ENCODE results near the gene MYO1F. TPM values are rescaled to one million over a fixed set of nuclear protein-coding genes. Genes with fewer than 3 reads are reported as not detected.

MYO1F gene
- total RNA-seq, 2 donors from 2014 or later: 5.4 to 12.1 TPM

- peak; percentile 48 to 60 for DNase-seq
- ATAC-seq: peak; percentile 57
- intact Hi-C loops (cut with DNase I, micrococcal nuclease): no loop called here
Observed at GRCh38 chr19:8484331-8484894, 92.8 kb downstream of the MYO1F start.

DNA sequence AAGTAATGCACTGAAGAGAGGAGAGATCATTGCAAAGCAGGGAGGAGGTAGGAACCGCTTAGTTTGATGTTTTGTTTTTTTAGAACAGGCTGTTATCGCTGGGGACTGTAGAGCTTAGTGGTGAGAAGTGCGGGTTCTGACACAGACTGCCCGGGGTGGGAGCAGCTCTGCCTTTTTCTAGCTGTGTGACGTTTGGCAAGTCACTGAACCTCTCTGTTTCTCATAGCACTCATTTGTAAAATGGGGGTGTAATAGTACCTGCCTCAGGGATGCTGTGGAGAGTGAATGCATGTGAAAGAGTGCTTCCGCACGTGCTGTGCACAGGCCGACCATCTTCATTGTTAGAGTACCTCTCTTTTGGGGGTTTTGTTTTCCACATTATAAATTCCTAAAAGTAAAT is 94.1 kb downstream of the MYO1F start:
- no peak for DNase-seq
- ATAC-seq: no peak
- intact Hi-C loops (cut with DNase I, micrococcal nuclease): no loop called here

DNA sequence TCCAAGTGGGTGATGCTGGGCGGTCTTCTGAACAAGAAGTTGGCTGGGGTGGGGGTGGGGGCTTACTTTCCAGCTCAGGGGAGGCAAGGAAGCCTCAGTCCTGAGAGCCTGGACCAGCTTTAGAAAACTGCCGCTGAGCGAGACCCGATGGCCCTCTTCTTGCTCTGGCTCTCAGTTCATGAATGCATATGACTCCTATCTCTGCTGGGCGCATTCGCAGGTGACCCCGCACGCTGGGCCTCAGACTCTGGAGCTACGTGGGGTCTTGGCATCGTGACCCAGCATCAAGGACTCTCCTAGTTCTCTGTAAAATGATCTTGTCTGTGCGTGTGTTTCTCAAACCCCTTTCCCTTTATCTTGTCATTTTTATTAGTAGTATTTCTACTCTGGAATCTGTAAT is 94.5 kb downstream of the MYO1F start:
- DNase-seq: no peak
- no peak for ATAC-seq
- intact Hi-C loops (cut with DNase I, micrococcal nuclease): no loop called here

GRCh38 chr19:8481616-8482015 is 95.6 kb downstream of the MYO1F start:
- intact Hi-C loops (cut with DNase I, micrococcal nuclease): no loop called here
- DNase-seq: no peak
- no peak for ATAC-seq

DNA sequence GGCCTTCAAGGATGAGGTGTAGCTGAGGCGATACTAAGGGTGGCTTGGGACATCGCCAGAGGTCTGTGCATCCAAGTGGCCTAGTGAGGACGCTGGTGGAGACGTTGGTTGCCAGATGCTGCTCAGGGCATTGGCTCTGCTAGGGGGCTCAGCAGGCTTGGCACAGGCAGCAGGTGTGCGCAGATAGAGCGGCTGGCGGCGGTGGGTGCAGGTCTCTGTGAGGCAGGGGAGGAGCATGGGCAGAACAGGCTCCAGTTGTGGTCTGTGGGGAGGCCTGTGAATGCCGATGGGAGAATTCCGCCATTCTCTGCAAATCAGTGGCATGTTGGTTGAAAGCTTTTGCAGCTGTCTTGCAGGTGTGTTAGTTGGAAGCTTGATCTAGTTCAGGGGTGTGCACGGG is 96.0 kb downstream of the MYO1F start:
- intact Hi-C loops (cut with DNase I, micrococcal nuclease): no loop called here
- no peak for DNase-seq
- no peak for ATAC-seq

GRCh38 chr19:8478598-8478997 is 98.6 kb downstream of the MYO1F start:
- intact Hi-C loops (cut with DNase I, micrococcal nuclease): no loop called here
- ATAC-seq: no peak
- DNase-seq: no peak

GRCh38 chr19:8477889-8478288 is 99.4 kb downstream of the MYO1F start:
- DNase-seq (no peak), ATAC-seq (no peak)
- intact Hi-C loops (cut with DNase I, micrococcal nuclease): no loop called here

GRCh38 chr19:8476524-8476923 is 100.7 kb downstream of the MYO1F start:
- intact Hi-C loops (cut with DNase I, micrococcal nuclease): no loop called here
- no peak for DNase-seq

GRCh38 chr19:8475005-8475404 is 102.2 kb downstream of the MYO1F start:
- intact Hi-C loops (cut with DNase I, micrococcal nuclease): no loop called here
- ATAC-seq (no peak), DNase-seq (no peak)

More at GRCh38 chr19:8476524-8476923, 100.7 kb downstream of the MYO1F start:
- ATAC-seq: no peak

DNA sequence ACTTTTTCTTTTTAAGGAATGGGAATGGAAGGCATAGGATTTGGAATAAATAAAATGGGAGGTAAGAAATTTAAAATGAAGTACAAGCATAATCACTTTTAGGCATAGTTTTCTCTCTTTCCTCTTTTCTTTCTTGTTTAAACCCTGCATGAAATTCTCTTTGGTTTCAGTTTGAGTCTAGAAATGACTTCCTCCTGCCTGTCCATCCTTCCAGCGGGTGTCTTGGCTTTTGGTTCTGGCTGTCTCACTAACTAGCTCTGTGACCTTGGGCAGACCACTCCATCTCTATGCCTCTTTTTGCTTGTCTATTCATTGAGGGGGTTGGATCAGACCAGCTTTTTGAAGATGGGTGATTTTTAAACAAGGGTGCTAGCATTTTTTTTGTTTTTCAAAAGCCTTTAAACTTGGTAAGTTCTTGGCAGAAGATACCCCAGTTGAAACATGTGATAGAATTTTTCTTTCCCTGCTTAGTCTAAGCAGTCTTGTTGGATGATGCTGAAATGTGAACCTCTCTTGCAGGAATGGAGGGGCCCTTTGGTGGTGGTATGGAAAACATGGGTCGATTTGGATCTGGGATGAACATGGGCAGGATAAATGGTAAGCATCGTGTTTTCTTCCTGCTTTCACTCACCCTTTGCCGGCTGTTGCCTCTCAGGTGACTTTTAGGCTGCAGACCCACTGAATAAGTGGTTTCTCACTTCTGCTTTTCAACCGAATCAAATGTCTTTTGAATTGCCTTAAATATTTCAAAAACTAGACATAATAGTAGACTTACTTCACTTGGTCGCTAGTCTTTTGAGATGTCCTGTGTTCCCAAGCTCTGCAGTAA is 103.4 kb downstream of the MYO1F start:
- DNase-seq (no peak), ATAC-seq (no peak)
- intact Hi-C loops (cut with DNase I, micrococcal nuclease): no loop called here

Other genes with a start within 250 kb of the MYO1F start
- gene KANK3, start 234.2 kb downstream of the MYO1F start, total RNA-seq: 1 to 10 TPM; 2.4 to 2.6 TPM
- gene ANGPTL4, start 213.3 kb downstream of the MYO1F start, total RNA-seq: 1 to 10 TPM; 3.2 TPM
- gene RAB11B, start 187.1 kb downstream of the MYO1F start, total RNA-seq: 100 to 1,000 TPM; 112 to 135 TPM
- gene MARCHF2, start 164.1 kb downstream of the MYO1F start, total RNA-seq: 10 to 100 TPM; 27.2 to 46.6 TPM
- gene HNRNPM, start 132.5 kb downstream of the MYO1F start, total RNA-seq: 100 to 1,000 TPM in 1 of 2 donors, 10 to 100 TPM in 1; 99.8 to 136 TPM
- under 1 TPM; 0.46 to 0.70 TPM for gene PRAM1, start 74.8 kb downstream of the MYO1F start, total RNA-seq
- gene ZNF414, start 63.3 kb downstream of the MYO1F start, total RNA-seq: 10 to 100 TPM; 22.1 to 22.4 TPM
- 1 to 10 TPM; 4.2 to 8.9 TPM for gene ADAMTS10, start 33.3 kb upstream of the MYO1F start, total RNA-seq
- gene NFILZ, start 53.2 kb upstream of the MYO1F start, total RNA-seq: not detected
- gene ACTL9, start 121.4 kb upstream of the MYO1F start, total RNA-seq: not detected
- gene OR2Z1, start 144.2 kb upstream of the MYO1F start, total RNA-seq: not detected